Measurements from ENCODE around the gene MAGEA2.
"Not testable (repeated sequence)": the region's sequence is repeated elsewhere in the genome, so short reads cannot be mapped to it uniquely, and the experiment has no call there.

Gene MAGEA2, protein sequence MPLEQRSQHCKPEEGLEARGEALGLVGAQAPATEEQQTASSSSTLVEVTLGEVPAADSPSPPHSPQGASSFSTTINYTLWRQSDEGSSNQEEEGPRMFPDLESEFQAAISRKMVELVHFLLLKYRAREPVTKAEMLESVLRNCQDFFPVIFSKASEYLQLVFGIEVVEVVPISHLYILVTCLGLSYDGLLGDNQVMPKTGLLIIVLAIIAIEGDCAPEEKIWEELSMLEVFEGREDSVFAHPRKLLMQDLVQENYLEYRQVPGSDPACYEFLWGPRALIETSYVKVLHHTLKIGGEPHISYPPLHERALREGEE
- total RNA-seq: 0 reads per million in 4 donors

- DNase-seq: not testable (repeated sequence)
Measured at GRCh38 chrX:152753686-152754650, at the start of gene MAGEA2. Gene MAGEA2, minus strand, starts transcription at chrX:152753842. Its CDS starts 2,479 bp downstream, at chrX:152751363.

DNA sequence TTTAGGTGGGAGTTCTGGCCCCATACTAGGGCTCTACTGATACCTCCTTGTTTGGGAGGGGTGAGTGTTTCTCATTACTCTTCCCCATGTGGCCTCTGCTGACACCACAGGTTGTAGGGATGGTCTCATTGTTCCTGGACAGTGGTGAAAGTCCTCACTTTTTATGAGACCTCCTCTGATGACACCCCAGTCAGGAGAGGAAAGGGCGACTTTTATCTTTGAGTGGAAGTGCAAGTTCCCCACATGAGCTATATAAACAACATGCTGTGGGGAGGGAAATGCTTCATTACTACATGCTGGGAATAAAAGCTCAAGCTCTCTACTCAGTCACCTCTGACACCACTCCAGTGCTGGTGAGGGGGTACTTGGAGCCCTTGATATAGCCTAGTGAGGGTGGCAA lies 45.3 kb upstream of the MAGEA2 start:
- no peak for DNase-seq

GRCh38 chrX:152787062-152787461 lies 33.4 kb upstream of the MAGEA2 start:
- DNase-seq: not testable (repeated sequence)

DNA sequence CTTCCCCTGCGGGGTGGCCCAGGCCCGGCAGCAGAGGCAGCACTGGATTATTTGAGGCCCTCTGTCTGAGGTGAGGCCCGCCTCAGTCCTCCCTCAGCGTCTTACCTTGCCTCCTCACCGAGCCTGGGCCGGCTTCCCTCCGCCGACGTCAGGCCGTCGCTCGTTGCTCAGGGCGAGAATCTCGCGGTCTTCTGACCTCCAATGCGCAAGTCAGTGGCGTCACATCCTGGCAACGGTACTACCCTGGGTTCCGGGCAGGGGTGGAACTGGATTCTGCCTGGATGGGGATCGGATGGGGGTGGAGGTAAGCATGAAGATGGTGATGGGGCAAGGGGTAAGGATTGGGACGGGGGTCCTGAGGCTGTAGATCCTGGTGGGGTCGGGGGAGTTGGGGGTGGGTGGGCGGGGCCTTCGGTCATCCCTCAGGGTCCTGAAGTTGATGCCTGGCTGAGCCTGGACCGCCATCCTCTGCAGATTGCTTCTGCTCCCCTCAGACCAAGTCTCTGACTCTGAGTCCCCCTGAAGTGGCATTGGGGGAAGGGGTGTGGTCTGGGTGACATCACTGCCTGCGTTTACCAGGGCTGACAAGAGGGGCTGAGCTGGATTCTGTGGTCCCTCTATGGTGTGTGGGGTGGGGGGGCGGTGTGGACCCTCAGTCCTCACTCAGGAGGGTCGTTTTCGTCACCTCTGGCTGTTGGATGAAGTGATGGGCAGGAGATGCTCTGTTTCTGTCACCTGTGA lies 16.1 kb upstream of the MAGEA2 start, which contains the start of gene MAGEA6:
Gene MAGEA6, minus strand, starts transcription at position 141 of the 741 bp plus-strand sequence. CDS start 2,039 bp downstream, outside the sequence.
- DNase-seq: not testable (repeated sequence)

GRCh38 chrX:152766562-152766961 lies 12.9 kb upstream of the MAGEA2 start:
- not testable (repeated sequence) for DNase-seq

DNA sequence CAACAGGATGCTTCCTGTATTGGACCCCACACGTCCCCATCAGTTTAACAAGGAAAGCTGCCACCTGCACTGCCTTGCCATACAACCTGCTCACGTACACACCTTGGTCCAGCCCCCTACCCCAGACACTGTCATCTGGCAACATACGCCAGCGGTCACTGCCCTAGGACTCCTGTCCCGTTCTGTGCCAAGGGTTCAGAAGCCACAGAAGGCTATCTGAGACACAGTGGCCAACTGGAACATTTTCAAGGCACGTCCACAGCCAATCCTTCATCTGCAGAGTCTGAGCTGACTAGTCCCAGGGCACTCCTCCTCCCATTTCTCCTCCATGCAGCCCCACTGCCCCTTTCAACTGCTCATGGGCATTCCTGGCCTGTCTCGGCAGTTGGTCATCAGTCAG lies 7.9 kb upstream of the MAGEA2 start:
- DNase-seq: not testable (repeated sequence)

DNA sequence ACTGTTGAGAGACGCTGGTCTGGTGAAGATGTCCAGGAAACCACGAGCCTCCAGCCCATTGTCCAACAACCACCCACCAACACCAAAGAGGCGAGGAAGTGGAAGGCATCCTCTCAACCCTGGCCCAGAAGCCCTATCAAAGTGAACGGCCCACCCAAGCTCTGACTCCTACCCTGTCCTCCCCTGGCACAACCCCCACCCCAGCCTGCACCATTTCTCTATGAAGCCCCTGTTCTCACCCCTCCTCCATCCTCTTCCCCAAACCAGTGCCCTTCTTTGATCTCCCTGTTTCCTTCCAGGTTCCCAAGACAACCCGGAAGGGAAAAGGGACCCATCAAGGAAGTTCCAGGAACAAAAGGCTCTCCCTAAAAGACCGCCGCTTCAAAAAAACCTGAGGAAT lies 5.9 kb upstream of the MAGEA2 start:
- not testable (repeated sequence) for DNase-seq

GRCh38 chrX:152758918-152759317 lies 5.3 kb upstream of the MAGEA2 start, which contains the start of gene CSAG3:
Gene CSAG3, plus strand, starts transcription at chrX:152759218.
- DNase-seq: not testable (repeated sequence)

- not testable (repeated sequence) for DNase-seq
Measured at GRCh38 chrX:152754871-152755270, 1.2 kb upstream of the MAGEA2 start.

DNA sequence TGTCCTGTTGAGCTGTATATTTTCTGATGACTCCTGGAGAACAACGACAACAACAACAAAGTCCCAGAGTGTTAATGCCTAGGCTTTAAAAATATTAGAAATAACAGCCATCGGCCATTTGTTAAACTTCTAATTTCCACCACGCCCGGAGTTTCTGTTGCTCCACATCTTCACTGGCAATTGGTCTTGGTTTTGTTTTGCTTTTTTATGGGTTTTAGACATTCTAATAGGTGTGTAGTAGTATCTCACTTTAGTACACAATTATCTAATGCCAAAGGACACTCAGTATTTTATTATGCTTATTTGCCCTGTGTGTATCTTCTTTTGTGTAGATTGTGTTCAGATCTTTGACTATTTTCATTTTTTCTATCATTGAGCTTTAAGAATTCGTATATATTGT lies 15.1 kb downstream of the MAGEA2 start:
- no peak for DNase-seq

GRCh38 chrX:152736528-152736927 lies 17.1 kb downstream of the MAGEA2 start:
- not testable (repeated sequence) for DNase-seq

DNA sequence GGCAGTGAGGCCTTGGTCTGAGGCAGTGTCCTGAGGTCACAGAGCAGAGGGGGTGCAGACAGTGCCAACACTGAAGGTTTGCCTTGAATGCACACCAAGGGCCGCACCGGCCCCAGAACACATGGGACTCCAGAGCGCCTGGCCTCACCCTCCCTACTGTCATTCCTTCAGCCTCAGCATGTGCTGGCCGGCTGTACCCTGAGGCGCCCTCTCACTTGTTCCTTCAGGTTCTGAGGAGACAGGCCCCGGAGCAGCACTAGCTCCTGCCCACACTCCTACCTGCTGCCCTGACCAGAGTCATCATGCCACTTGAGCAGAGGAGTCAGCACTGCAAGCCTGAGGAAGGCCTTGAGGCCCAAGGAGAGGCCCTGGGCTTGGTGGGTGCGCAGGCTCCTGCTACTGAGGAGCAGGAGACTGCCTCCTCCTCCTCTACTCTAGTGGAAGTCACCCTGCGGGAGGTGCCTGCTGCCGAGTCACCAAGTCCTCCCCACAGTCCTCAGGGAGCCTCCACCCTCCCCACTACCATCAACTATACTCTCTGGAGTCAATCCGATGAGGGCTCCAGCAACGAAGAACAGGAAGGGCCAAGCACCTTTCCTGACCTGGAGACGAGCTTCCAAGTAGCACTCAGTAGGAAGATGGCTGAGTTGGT lies 17.7 kb downstream of the MAGEA2 start:
- no peak for DNase-seq

DNA sequence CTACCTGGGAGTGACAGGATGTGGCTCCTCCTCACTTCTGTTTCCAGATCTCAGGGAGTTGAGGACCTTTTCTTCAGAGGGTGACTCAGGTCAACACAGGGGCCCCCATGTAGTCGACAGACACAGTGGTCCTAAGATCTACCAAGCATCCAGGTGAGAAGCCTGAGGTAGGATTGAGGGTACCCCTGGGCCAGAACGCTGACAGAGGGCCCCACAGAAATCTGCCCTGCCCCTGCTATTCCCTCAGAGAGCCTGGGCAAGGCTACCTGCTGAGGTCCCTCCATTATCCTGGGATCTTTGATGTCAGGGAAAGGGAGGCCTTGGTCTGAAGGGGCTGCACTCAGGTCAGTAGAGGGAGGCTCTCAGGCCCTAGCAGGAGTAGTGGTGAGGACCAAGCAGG lies 18.5 kb downstream of the MAGEA2 start:
- no peak for DNase-seq

- DNase-seq: not testable (repeated sequence)
Measured at GRCh38 chrX:152734143-152734858, 19.3 kb downstream of the MAGEA2 start.

- no peak for DNase-seq
Measured at GRCh38 chrX:152733261-152733975, 20.2 kb downstream of the MAGEA2 start, which contains the start of the genes CSAG1 and MAGEA12. Gene CSAG1, minus strand, starts transcription at chrX:152733721. Its CDS starts 1,261 bp downstream, at chrX:152732460. Gene MAGEA12, plus strand, starts transcription at chrX:152733757. Its CDS starts 2,405 bp downstream, at chrX:152736162.

GRCh38 chrX:152725409-152725808 lies 28.2 kb downstream of the MAGEA2 start:
- no peak for DNase-seq

DNA sequence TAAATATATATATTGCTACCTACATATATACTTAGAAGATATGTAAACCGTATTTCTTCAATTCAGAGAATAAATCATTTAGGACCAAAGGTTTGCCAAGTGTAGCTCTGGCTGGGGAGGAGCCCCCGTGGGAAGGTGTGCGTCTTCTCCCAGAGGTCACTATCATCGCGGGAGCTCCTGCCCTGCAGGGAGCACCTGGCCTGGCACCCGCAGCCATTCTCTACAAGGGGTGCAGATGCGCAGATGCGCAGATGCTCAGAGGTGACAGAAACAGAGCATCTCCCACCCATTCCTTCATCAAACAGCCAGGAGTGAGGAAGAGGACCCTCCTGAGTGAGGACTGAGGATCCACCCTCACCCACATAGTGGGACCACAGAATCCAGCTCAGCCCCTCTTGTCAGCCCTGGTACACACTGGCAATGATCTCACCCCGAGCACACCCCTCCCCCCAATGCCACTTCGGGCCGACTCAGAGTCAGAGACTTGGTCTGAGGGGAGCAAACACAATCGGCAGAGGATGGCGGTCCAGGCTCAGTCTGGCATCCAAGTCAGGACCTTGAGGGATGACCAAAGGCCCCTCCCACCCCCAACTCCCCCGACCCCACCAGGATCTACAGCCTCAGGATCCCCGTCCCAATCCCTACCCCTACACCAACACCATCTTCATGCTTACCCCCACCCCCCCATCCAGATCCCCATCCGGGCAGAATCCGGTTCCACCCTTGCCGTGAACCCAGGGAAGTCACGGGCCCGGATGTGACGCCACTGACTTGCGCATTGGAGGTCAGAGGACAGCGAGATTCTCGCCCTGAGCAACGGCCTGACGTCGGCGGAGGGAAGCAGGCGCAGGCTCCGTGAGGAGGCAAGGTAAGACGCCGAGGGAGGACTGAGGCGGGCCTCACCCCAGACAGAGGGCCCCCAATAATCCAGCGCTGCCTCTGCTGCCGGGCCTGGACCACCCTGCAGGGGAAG lies 39.5 kb downstream of the MAGEA2 start, which contains the start of gene MAGEA2B:
Gene MAGEA2B, plus strand, starts transcription at position 814 of the 973 bp plus-strand sequence. CDS start 2,479 bp downstream, outside the sequence.
- not testable (repeated sequence) for DNase-seq

GRCh38 chrX:152713195-152713594 lies 40.4 kb downstream of the MAGEA2 start:
- not testable (repeated sequence) for DNase-seq

GRCh38 chrX:152709173-152709572 lies 44.5 kb downstream of the MAGEA2 start, which contains the start of gene CSAG2:
Gene CSAG2, minus strand, starts transcription at chrX:152709273. Its CDS starts 161 bp downstream, at chrX:152709112.
- not testable (repeated sequence) for DNase-seq

Data from T-helper 1 cell (primary cell).